A375 (cell line): ENCODE data around the gene OR52I2. TPM values are rescaled to one million over a fixed set of nuclear protein-coding genes. Genes with fewer than 3 reads are reported as not detected.

Experiments
- total RNA-seq: library from RNA; depleted of rRNA; stranded (reverse); fragments of >200 nt; shearing (Covaris generic); gene quantifications from 2 replicates; pipeline ENCODE4 v1.2.3, GENCODE V29; 2014; rRNA removed

OR52I2 gene
- not detected in 2 replicates for total RNA-seq

GRCh38 chr11:4581443-4581842 is at the start of gene OR52I2:
Gene OR52I2 (plus strand): TSS chr11:4581743.

DNA sequence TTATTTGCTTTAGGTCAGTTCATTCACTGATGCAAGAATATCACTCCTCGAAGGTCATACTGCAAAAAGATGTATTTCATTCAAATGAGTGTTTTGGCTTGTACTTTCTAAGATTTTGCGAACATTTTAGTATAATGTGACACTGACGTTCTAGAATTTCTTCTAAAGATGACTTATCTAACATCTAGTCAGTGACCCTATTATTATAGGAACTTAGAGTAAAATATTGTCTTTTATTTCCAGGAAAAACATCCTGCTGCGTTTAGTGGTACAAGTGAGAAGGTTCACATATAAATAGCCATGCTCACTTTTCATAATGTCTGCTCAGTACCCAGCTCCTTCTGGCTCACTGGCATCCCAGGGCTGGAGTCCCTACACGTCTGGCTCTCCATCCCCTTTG is 36.7 kb upstream of the OR52I2 start, which contains the start of gene OR52M1:
Gene OR52M1 (plus strand): TSS at position 301 of the 400 bp plus-strand sequence. CDS start 0 bp downstream, at position 301.

GRCh38 chr11:4593739-4594138 is 12.2 kb downstream of the OR52I2 start, which contains the start of gene OR52I1:
Gene OR52I1 (plus strand): TSS chr11:4594039. CDS start chr11:4594039, 0 bp downstream.

GRCh38 chr11:4607781-4608666 is 26.5 kb downstream of the OR52I2 start, which contains the start of gene TRIM68:
Gene TRIM68 (minus strand): TSS chr11:4608231. CDS start chr11:4605504, 2,727 bp downstream.

DNA sequence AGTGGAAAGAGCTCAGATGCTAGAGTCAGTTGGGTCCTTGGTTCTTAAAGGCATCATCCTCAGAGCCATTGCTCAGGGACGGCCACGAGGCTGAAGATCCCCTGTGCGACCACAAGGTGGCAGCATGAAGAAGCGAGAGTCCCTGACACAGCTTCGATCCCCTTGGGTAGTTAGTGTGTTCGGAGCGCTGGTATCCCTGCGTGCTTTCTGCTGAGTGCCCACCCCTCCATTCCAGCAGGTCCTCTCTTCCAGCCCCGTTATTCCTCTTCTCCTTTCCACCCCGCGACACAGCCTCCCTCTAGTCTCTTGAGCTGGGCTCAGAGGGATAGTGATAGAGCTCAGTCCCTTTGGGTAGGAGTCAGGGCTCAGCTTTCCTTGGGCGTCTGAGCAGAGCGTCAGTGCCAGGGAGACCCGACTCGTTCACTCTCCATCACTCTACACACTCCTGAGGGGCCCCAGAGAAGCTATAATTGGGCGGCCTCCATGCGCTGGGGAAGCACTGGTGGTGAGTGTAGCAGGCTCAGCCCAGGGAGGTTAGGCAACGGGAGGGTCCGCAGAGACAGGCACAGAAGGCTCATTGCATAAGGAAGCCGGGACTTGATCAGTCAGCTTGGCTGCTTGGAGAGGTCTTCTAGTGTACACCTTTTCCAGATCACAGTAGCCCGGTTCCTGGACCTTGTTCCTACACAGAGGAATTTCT is 55.6 kb downstream of the OR52I2 start, which contains the start of gene OR51D1:
Gene OR51D1 (plus strand): TSS at position 516 of the 700 bp plus-strand sequence. CDS start 2,314 bp downstream, outside the sequence.

Other genes with a start within 250 kb of the OR52I2 start
- gene OR52B4, start 213.4 kb upstream of the OR52I2 start, total RNA-seq = not detected in 2 replicates
- 6.8 and 8.2 TPM in 2 replicates for gene TRIM21, start 188.0 kb upstream of the OR52I2 start, total RNA-seq
- not detected in 2 replicates for gene OR52K2, start 132.4 kb upstream of the OR52I2 start, total RNA-seq
- gene OR52K1, start 99.1 kb upstream of the OR52I2 start, total RNA-seq = not detected in 2 replicates
- not detected in 2 replicates for gene OR52M1, start 36.6 kb upstream of the OR52I2 start, total RNA-seq
- gene OR52I1, start 12.3 kb downstream of the OR52I2 start, total RNA-seq = not detected in 2 replicates
- gene TRIM68, start 26.5 kb downstream of the OR52I2 start, total RNA-seq = 5.7 and 8.7 TPM in 2 replicates
- not detected in 2 replicates for gene OR51D1, start 55.7 kb downstream of the OR52I2 start, total RNA-seq
- not detected in 2 replicates for gene OR51E1, start 62.2 kb downstream of the OR52I2 start, total RNA-seq
- 0.05 TPM in 1 of 2 replicates, not detected in the other for gene OR51E2, start 116.1 kb downstream of the OR52I2 start, total RNA-seq
- gene MMP26, start 123.0 kb downstream of the OR52I2 start, total RNA-seq = not detected in 2 replicates
- gene OR51F1, start 188.2 kb downstream of the OR52I2 start, total RNA-seq = not detected in 2 replicates
- not detected in 2 replicates for gene OR52R1, start 222.6 kb downstream of the OR52I2 start, total RNA-seq
- not detected in 2 replicates for gene OR51F2, start 239.6 kb downstream of the OR52I2 start, total RNA-seq